K562 (cell line): Measurements from ENCODE around the gene BRF1. TPM values are rescaled to one million over a fixed set of nuclear protein-coding genes. Genes with fewer than 3 reads are reported as not detected.

ENCODE experiments used
- CBX8 ChIP-seq: fragments of 200-600 bp; sonication (generic); IDR thresholded peaks from 2 replicates; pipeline ENCODE4 v1.6.1; 2012; ENCODE audit warnings: borderline replicate concordance, mixed run types, low read depth, mild to moderate bottlenecking, moderate library complexity, mixed read lengths, low read length, control low read depth, inconsistent platforms; ENCODE audit not compliant: poor library complexity, severe bottlenecking; ENCODE audit errors: extremely low read depth
- CEBPZ ChIP-seq: fragments of 150-350 bp; IDR thresholded peaks from 2 replicates; pipeline ENCODE4 v1.6.1; 2014; ENCODE audit warnings: low read depth, mild to moderate bottlenecking, low read length, borderline replicate concordance
- TAF7 ChIP-seq: fragments of 450-650 bp; IDR thresholded peaks from 2 replicates; pipeline ENCODE4 v1.6.1; 2016; ENCODE audit warnings: missing genetic modification characterization, missing compliant biosample characterization
- TFAM ChIP-seq: fragments of 250-450 bp; sonication (Bioruptor Pico); conservative IDR thresholded peaks from 2 replicates; pipeline ENCODE4 v1.5.0; 2021; ENCODE audit warnings: mild to moderate bottlenecking, moderate library complexity
- YBX1 ChIP-seq: fragments of 450-650 bp; IDR thresholded peaks from 2 replicates; pipeline ENCODE4 v1.7.1; 2016; ENCODE audit warnings: mild to moderate bottlenecking
- ZNF436 ChIP-seq: fragments of 250-450, 450-650 bp; sonication (Bioruptor Pico); formaldehyde crosslinking; IDR thresholded peaks from 2 replicates; pipeline ENCODE4 v1.7.0; 2020; ENCODE audit warnings: mild to moderate bottlenecking
- ZNF707 ChIP-seq: fragments of 250-450 bp; sonication (Bioruptor Pico); conservative IDR thresholded peaks from 2 replicates; pipeline ENCODE4 v1.8.0; 2022; ENCODE audit warnings: inconsistent platforms, mild to moderate bottlenecking, moderate library complexity
- polyA plus RNA-seq, 8 experiments: library from polyadenylated mRNA; depleted of rRNA in 4 of 8; stranded (reverse) in 5 of 8; unstranded in 3 of 8; fragments of >200 nt; fragmentation: Nextera tagmentation in 2 of 8; fragmentation: Illumina TruSeq in 1 of 8; extraction: Ambion mirVana in 2 of 8; extraction: Trizol in 1 of 8; gene quantifications; 2 replicates each; pipeline versions ENCODE4 v1.2.1 to v1.2.3, GENCODE V29; 2011 to 2014; ENCODE audit warnings: inconsistent platforms in 1 of 8, missing spikeins in 1 of 8
- total RNA-seq, 7 experiments: library from RNA; depleted of rRNA in 6 of 7; stranded (reverse); fragments of >200 nt in 6 of 7; fragmentation: Illumina TruSeq in 2 of 7; extraction: Trizol in 2 of 7; gene quantifications; 2 replicates each; pipeline versions ENCODE4 v1.2.1 to v1.2.3, GENCODE V29; 2011 to 2021; ENCODE audit warnings: low replicate concordance in 1 of 7

The BRF1 gene
- total and polyA plus RNA-seq, 9 of the 15 experiments (the other 6 are each of a cell fraction or from before 2014, with no cell fraction given) = 0.14 to 24.6 (median 8.2) TPM

GRCh38 chr14:105283028-105283427 is 17.8 kb downstream of the BRF1 start (continued):
- no peak for TF ChIP-seq CBX8
- no peak for TF ChIP-seq TFAM
- TF ChIP-seq ZNF436 = no peak
- no peak for TF ChIP-seq CEBPZ
- TF ChIP-seq TAF7 (tag) = no peak
- no peak for TF ChIP-seq ZNF707
- no peak for TF ChIP-seq YBX1
